ENCODE measurements around the gene MRTFA.

Gene MRTFA

GRCh38 chr22:40636380-40637182 lies at the start of gene MRTFA:
TSS of gene MRTFA (minus strand) at chr22:40636719.
- TF ChIP-seq GATA2 (IDR thresholded peaks at IDR 0.05; ENCODE audit: low read depth, low read length) (peak; percentile 29; the same call in 1 of the 2 replicates), GATA3 (IDR thresholded peaks at IDR 0.05; ENCODE audit: low read depth, low read length) (no peak)

GRCh38 chr22:40685406-40685805 lies 48.9 kb upstream of the MRTFA start:
- TF ChIP-seq GATA3 (IDR thresholded peaks at IDR 0.05; ENCODE audit: low read depth, low read length) (no peak), GATA2 (IDR thresholded peaks at IDR 0.05; ENCODE audit: low read depth, low read length) (no peak)

GRCh38 chr22:40684728-40685127 lies 48.2 kb upstream of the MRTFA start:
- no peak for TF ChIP-seq GATA3 (IDR thresholded peaks at IDR 0.05; ENCODE audit: low read depth, low read length)

- TF ChIP-seq GATA3 (IDR thresholded peaks at IDR 0.05; ENCODE audit: low read depth, low read length) (no peak), GATA2 (IDR thresholded peaks at IDR 0.05; ENCODE audit: low read depth, low read length) (no peak)
These were observed 44.9 kb upstream of the MRTFA start for GRCh38 chr22:40681451-40681850.

GRCh38 chr22:40680819-40681183 lies 44.3 kb upstream of the MRTFA start:
- TF ChIP-seq GATA2 (IDR thresholded peaks at IDR 0.05; ENCODE audit: low read depth, low read length): no peak
- no peak for TF ChIP-seq GATA3 (IDR thresholded peaks at IDR 0.05; ENCODE audit: low read depth, low read length)

GRCh38 chr22:40679964-40680818 lies 43.7 kb upstream of the MRTFA start:
- TF ChIP-seq GATA2 (IDR thresholded peaks at IDR 0.05; ENCODE audit: low read depth, low read length): no peak
- TF ChIP-seq GATA3 (IDR thresholded peaks at IDR 0.05; ENCODE audit: low read depth, low read length): no peak

GRCh38 chr22:40679249-40679963 lies 42.9 kb upstream of the MRTFA start, which contains the start of gene MCHR1:
TSS of gene MCHR1 (plus strand) at chr22:40679484. CDS start at chr22:40679653, 169 bp downstream.
- TF ChIP-seq GATA2 (IDR thresholded peaks at IDR 0.05; ENCODE audit: low read depth, low read length): no peak
- no peak for TF ChIP-seq GATA3 (IDR thresholded peaks at IDR 0.05; ENCODE audit: low read depth, low read length)

GRCh38 chr22:40678493-40679248 lies 42.2 kb upstream of the MRTFA start:
- no peak for TF ChIP-seq GATA2 (IDR thresholded peaks at IDR 0.05; ENCODE audit: low read depth, low read length)
- TF ChIP-seq GATA3 (IDR thresholded peaks at IDR 0.05; ENCODE audit: low read depth, low read length): no peak

GRCh38 chr22:40676644-40677043 lies 40.1 kb upstream of the MRTFA start:
- no peak for TF ChIP-seq GATA3 (IDR thresholded peaks at IDR 0.05; ENCODE audit: low read depth, low read length)
- TF ChIP-seq GATA2 (IDR thresholded peaks at IDR 0.05; ENCODE audit: low read depth, low read length): no peak

- TF ChIP-seq GATA2 (IDR thresholded peaks at IDR 0.05; ENCODE audit: low read depth, low read length) (no peak), GATA3 (IDR thresholded peaks at IDR 0.05; ENCODE audit: low read depth, low read length) (no peak)
These were observed 37.8 kb upstream of the MRTFA start for GRCh38 chr22:40674274-40674673.

GRCh38 chr22:40673017-40673416 lies 36.5 kb upstream of the MRTFA start:
- TF ChIP-seq GATA2 (IDR thresholded peaks at IDR 0.05; ENCODE audit: low read depth, low read length) (no peak), GATA3 (IDR thresholded peaks at IDR 0.05; ENCODE audit: low read depth, low read length) (no peak)

GRCh38 chr22:40671796-40672360 lies 35.4 kb upstream of the MRTFA start:
- TF ChIP-seq GATA2 (IDR thresholded peaks at IDR 0.05; ENCODE audit: low read depth, low read length) (no peak), GATA3 (IDR thresholded peaks at IDR 0.05; ENCODE audit: low read depth, low read length) (no peak)

GRCh38 chr22:40671369-40671768 lies 34.9 kb upstream of the MRTFA start:
- TF ChIP-seq GATA3 (IDR thresholded peaks at IDR 0.05; ENCODE audit: low read depth, low read length) (no peak), GATA2 (IDR thresholded peaks at IDR 0.05; ENCODE audit: low read depth, low read length) (no peak)
